A549 treated with dexamethasone at 1 μM for 4 hours (cell line): ENCODE data around the gene RHOBTB1. TPM values are rescaled to one million over a fixed set of nuclear protein-coding genes. Genes with fewer than 3 reads are reported as not detected.

ENCODE experiments used
- total RNA-seq: library from RNA; stranded (reverse); fragments of 200-300 nt; extraction: Qiagen RNA extraction; gene quantifications from 5 replicates; pipeline ENCODE4 v1.2.3, GENCODE V29; 2022

The RHOBTB1 gene, protein sequence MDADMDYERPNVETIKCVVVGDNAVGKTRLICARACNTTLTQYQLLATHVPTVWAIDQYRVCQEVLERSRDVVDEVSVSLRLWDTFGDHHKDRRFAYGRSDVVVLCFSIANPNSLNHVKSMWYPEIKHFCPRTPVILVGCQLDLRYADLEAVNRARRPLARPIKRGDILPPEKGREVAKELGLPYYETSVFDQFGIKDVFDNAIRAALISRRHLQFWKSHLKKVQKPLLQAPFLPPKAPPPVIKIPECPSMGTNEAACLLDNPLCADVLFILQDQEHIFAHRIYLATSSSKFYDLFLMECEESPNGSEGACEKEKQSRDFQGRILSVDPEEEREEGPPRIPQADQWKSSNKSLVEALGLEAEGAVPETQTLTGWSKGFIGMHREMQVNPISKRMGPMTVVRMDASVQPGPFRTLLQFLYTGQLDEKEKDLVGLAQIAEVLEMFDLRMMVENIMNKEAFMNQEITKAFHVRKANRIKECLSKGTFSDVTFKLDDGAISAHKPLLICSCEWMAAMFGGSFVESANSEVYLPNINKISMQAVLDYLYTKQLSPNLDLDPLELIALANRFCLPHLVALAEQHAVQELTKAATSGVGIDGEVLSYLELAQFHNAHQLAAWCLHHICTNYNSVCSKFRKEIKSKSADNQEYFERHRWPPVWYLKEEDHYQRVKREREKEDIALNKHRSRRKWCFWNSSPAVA
- total RNA-seq, result 17.4 to 20.4 TPM (median 18.6 TPM) in 5 replicates

DNA sequence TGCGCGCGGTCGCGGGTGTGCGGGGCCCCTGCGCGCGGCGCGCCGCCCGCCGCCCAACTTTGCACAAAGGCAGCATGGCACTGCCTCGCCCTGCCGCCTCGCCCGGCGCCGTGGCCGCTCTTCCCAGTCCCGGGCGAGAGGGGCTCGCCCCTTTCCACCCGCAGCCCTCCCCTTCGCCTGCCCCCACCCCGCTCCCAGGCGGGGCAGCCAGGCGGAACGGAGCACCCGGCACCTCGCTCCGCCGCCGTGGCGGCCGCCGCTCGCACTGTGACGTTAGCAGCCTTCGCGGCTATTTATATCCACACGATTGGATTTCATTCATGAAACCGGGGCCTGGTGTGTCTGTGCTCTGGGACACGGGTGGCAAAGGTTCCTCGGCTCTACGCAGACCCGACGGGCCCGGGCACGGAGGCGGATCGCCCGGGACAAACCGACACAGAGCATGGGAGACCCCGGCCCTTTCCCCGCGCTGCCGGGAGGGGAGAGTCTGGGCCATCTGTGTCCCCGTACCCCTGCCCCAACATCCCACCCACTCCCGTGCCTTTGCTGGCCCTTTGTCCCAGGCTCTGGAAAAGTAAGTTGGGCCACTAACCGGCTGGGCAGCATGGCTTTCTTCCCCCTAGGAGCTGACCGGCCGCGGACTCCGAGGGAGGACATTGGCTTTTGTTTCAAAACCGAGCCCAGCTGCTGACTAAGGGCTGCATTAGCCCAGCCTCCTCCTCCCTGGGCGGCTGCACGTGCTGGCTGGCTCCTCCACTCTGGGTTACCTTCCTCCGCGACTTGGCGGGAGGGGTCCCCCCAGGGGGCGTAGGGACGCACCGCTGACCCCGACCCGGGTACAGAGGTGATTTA, at the start of gene RHOBTB1:
TSS of gene RHOBTB1 (minus strand) at position 128 of the 852 bp plus-strand sequence. CDS start 32,643 bp downstream, outside the sequence.

Other genes with a start within 250 kb of the RHOBTB1 start
- gene CDK1, start 165.7 kb downstream of the RHOBTB1 start, total RNA-seq, result 72.0 to 90.5 TPM (median 79.8 TPM) in 5 replicates